Measurements from ENCODE around the gene GJA5.

The GJA5 gene

DNA sequence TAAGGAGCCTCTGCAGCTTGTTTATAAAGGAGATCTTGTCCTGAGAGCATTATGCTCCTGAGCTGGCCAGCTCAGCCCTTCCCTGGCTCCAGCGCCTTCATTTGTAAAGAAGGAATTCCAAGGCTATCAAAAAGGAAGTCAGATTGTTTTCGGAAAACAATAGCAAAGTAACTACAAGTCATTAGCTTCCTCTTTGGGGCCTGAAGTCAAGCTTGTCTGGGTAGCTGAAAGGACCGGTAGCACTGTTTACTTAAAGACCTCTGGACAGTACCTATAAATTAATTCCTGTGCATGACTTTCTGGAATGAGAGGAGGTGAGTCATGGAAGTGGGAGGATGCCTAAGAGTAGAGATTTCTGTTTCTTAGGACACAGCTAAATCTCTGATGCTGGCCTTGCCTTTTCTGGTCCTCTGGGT is 20.7 kb upstream of the GJA5 start:
- TF ChIP-seq, protein P1, sequence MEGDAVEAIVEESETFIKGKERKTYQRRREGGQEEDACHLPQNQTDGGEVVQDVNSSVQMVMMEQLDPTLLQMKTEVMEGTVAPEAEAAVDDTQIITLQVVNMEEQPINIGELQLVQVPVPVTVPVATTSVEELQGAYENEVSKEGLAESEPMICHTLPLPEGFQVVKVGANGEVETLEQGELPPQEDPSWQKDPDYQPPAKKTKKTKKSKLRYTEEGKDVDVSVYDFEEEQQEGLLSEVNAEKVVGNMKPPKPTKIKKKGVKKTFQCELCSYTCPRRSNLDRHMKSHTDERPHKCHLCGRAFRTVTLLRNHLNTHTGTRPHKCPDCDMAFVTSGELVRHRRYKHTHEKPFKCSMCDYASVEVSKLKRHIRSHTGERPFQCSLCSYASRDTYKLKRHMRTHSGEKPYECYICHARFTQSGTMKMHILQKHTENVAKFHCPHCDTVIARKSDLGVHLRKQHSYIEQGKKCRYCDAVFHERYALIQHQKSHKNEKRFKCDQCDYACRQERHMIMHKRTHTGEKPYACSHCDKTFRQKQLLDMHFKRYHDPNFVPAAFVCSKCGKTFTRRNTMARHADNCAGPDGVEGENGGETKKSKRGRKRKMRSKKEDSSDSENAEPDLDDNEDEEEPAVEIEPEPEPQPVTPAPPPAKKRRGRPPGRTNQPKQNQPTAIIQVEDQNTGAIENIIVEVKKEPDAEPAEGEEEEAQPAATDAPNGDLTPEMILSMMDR (IDR thresholded peaks at IDR 0.05; ENCODE audit: borderline replicate concordance, insufficient read depth, low read depth, low read length): no peak
- no peak overlapping the region for H3K4me3 ChIP-seq (ENCODE audit: low read depth, low read length)

DNA sequence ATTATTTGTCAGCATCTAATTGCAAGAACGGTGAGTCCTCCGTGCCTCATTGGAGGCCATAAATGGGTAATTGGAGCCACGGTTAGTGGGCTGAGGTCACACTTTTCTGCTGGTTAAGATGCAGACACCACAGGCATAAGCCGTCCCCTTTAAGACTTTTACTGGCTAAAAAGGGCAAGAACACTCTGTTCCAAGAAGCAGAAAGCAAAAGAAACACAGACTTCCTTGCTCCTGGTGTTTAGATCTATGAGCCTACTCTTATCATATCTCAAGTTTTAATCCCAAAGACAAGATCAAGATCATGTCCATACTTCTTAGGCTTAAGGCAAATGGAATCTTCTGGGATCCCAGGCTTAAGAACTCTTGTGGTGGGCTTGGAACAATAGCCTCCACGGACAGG is 17.3 kb upstream of the GJA5 start:
- no peak overlapping the region for H3K4me3 ChIP-seq (ENCODE audit: low read depth, low read length)
- TF ChIP-seq, protein P1 (IDR thresholded peaks at IDR 0.05; ENCODE audit: borderline replicate concordance, insufficient read depth, low read depth, low read length): no peak

DNA sequence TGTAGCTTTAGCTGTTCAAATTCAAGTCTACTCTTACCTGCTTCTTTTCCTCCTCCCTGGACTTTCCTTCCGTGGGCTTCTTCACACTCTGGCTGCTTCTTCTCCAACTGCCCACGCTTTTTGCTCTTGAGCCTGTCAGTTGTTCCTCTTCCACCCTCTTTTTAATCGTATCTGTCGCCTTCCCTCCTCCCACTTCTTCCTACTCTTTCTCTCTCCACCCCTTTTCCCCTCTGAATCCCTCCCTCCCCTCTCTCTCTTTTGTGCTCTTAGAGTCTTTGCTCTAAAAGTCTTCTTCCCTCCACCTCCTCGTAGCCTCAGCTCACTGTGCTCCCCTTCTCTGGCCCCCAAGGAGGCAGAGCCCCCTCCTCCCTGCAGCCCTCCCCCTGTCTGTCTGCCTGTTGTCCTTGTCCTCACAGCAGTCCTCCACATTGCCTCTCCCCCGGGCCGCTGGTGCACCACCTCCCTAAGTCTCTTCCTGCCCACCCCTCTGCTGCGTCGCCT is 12.9 kb upstream of the GJA5 start:
- TF ChIP-seq, protein P1 (IDR thresholded peaks at IDR 0.05; ENCODE audit: borderline replicate concordance, insufficient read depth, low read depth, low read length): no peak
- no peak overlapping the region for H3K4me3 ChIP-seq (ENCODE audit: low read depth, low read length)

DNA sequence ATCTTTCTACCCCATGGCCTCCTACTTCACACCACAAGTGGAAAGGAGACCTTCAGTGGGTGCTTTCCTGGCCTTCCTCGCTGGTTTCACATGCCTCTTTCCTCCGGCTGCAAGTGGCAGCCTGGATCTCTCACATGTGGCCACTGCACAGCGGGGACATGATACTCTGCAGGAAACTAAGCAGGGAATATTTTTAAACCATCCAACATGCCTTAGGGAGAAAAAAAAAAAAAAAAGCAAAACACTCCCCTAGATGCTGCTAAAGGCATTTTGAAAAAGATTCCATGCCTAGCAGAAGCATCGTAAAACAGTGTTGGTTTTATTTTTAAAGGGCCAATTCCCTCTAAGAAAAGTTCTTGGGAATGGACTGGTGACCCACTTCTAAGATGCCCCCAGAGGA is 12.2 kb upstream of the GJA5 start:
- H3K4me3 ChIP-seq (ENCODE audit: low read depth, low read length): no peak overlapping the region
- TF ChIP-seq, protein P1 (IDR thresholded peaks at IDR 0.05; ENCODE audit: borderline replicate concordance, insufficient read depth, low read depth, low read length): no peak

DNA sequence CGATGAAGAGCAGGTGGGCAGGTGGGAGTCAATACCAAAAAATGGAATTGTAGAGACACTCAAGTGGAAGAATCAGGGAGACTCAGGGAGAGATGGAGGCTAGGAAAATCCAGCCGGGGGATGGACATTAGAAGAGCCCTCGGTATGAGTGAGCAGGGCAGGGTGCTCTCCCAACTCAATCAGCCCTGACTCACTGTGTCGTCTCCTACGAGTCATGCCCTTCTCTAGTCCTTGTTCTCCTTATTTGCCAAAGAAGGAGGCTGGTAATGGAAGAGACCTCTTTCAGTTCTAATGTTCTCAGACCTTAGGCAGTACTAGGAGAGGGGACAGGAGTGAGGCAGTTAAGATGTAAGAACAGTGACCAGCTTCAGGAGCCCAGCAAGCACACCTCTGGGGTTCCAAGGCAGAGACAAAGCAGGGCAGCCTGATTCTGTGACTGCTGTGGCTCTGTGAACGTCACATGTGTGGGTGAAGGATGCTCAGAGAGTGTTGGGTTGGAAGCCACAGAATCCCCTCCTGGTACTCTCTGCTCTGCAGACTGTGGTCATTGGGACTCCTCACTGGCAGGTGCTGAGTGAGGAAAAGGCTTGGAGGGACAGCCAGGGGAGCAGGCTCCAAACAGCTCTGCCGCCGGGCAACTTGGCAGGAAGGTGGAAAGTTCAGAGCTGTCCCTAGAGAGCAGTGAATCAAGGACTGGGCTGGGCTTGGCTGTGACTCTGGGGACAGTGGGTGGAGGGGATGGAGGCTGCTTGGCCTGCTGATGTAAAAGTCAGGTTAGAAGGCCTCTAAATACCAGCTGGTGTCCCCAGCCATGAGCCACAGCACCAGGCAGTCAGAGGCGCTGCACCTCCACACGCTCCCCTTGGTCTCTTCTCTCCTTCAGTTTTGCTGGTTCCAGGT is 11.1 kb upstream of the GJA5 start:
- TF ChIP-seq, protein P1 (IDR thresholded peaks at IDR 0.05; ENCODE audit: borderline replicate concordance, insufficient read depth, low read depth, low read length): no peak
- H3K4me3 ChIP-seq (ENCODE audit: low read depth, low read length): no peak overlapping the region

DNA sequence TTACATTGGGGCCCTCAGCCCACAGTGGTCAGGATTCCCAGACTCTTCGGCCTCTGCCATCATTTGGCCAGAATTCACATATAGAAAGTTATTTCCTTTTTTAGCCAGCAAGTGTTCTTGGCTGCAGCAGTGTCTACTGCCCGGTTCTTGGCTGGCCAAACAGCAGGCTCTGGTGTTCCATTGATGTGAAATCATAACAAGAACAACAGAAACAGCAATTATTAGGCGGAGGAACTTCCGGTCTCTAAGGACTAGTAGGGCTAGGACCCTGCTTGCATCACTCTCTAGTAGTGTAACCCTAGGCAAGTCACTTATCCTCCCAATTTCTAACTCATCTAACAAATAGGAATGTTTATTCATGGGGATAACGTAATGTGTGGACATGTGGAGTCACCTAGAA is 8.7 kb upstream of the GJA5 start:
- H3K4me3 ChIP-seq (ENCODE audit: low read depth, low read length): no peak overlapping the region
- TF ChIP-seq, protein P1 (IDR thresholded peaks at IDR 0.05; ENCODE audit: borderline replicate concordance, insufficient read depth, low read depth, low read length): no peak

DNA sequence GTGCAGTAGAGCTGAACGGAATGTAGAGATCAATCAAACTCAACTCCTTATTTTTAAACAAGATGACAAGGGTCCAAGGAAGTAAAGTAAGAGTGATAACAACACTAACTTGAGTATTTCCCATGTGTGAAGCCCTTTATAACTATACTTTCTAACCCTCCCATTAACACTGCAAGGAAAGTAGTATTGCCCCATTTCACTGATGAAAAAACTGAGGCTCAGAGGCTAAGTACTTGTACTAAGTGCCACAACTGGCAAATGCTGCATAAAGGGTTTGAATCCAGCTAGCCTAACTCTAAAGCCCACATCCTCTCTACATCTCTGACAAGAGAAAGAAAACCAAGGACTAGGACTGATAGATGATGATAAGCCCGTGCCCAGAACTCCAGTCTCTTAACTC is 8.2 kb upstream of the GJA5 start:
- no peak overlapping the region for H3K4me3 ChIP-seq (ENCODE audit: low read depth, low read length)
- TF ChIP-seq, protein P1 (IDR thresholded peaks at IDR 0.05; ENCODE audit: borderline replicate concordance, insufficient read depth, low read depth, low read length): no peak
